K562 (cell line): ENCODE measurements around the gene FUZ. TPM values are rescaled to one million over a fixed set of nuclear protein-coding genes. Genes with fewer than 3 reads are reported as not detected.

Experiments used
- ARID1B ChIP-seq: fragments of 450-650 bp; IDR thresholded peaks from 2 replicates; pipeline ENCODE4 v1.6.1; 2016; ENCODE audit warnings: antibody characterized with exemption, mild to moderate bottlenecking, inconsistent platforms
- ATF7 ChIP-seq: fragments of 450-650 bp; IDR thresholded peaks from 2 replicates; pipeline ENCODE4 v1.7.1; 2014; ENCODE audit warnings: mild to moderate bottlenecking, moderate library complexity
- CREBBP ChIP-seq: IDR thresholded peaks from one replicate; pipeline ENCODE4 v1.6.1; 2012; ENCODE audit warnings: low read depth, mild to moderate bottlenecking, control low read depth, inconsistent platforms, low read length
- E2F8 ChIP-seq: fragments of 450-650 bp; IDR thresholded peaks from 2 replicates; pipeline ENCODE4 v1.7.1; 2018; ENCODE audit warnings: mild to moderate bottlenecking, low read depth; ENCODE audit not compliant: partially characterized antibody
- ESRRA ChIP-seq: fragments of 450-650 bp; IDR thresholded peaks from 2 replicates; pipeline ENCODE4 v1.6.1; 2014; ENCODE audit warnings: low read depth, mild to moderate bottlenecking, moderate library complexity, borderline replicate concordance
- GATA2 ChIP-seq: sonication (generic); formaldehyde crosslinking; IDR thresholded peaks from 2 replicates; pipeline ENCODE4 v1.4.0; 2020; ENCODE audit warnings: mild to moderate bottlenecking, missing genetic modification reagents
- HNRNPK ChIP-seq: fragments of 200-400 bp; formaldehyde crosslinking; IDR thresholded peaks from one replicate; pipeline ENCODE4 v1.6.1; 2018; ENCODE audit warnings: mild to moderate bottlenecking, low read depth, low read length; ENCODE audit not compliant: poor library complexity, severe bottlenecking
- JUN ChIP-seq, 2 experiments: sonication (generic) in 1 of 2; formaldehyde crosslinking in 1 of 2; IDR thresholded peaks; 2 replicates each; pipeline versions ENCODE4 v1.6.1 to v1.8.0; 2012 to 2022; ENCODE audit warnings: borderline replicate concordance in 2 of 2, mild to moderate bottlenecking in 2 of 2, improper control_type of control experiment in 1 of 2, low read depth in 1 of 2, low read length in 1 of 2, missing genetic modification reagents in 1 of 2
- KDM1A ChIP-seq, 2 experiments: fragments of 450-650 bp; IDR thresholded peaks; 2 replicates each; pipeline ENCODE4 v1.6.1; 2016; ENCODE audit warnings: mild to moderate bottlenecking in 2 of 2
- NBN ChIP-seq: fragments of 450-650 bp; IDR thresholded peaks from 2 replicates; pipeline ENCODE4 v1.6.1; 2016; ENCODE audit warnings: low read depth, mild to moderate bottlenecking
- NR2C2 ChIP-seq, 2 experiments: fragments of 200-800 bp in 1 of 2; sonication (Bioruptor generic) in 1 of 2; sonication (generic) in 1 of 2; formaldehyde crosslinking in 1 of 2; IDR thresholded peaks; 2 replicates each; pipeline versions ENCODE4 v1.6.1 to v1.8.0; 2016 to 2022; ENCODE audit warnings: mild to moderate bottlenecking in 1 of 2, missing compliant biosample characterization in 1 of 2, missing genetic modification characterization in 1 of 2, missing genetic modification reagents in 1 of 2
- SPI1 ChIP-seq: IDR thresholded peaks from 2 replicates; pipeline ENCODE4 v1.6.1; 2011; ENCODE audit warnings: low read depth, low read length, control low read depth, borderline replicate concordance
- TBL1XR1 ChIP-seq, 2 experiments: IDR thresholded peaks; 2 replicates each; pipeline ENCODE4 v1.6.1; 2012; ENCODE audit warnings: improper control_type of control experiment in 2 of 2, low read length in 2 of 2, mild to moderate bottlenecking in 1 of 2
- TEAD4 ChIP-seq, 2 experiments: sonication (generic) in 1 of 2; formaldehyde crosslinking in 1 of 2; IDR thresholded peaks; 2 replicates each; pipeline versions ENCODE4 v1.6.1 to v1.8.0; 2012 to 2022; ENCODE audit warnings: borderline replicate concordance in 1 of 2, inconsistent platforms in 1 of 2, low read length in 1 of 2, mild to moderate bottlenecking in 1 of 2, missing genetic modification reagents in 1 of 2
- ZBTB2 ChIP-seq: fragments of 450-650 bp; IDR thresholded peaks from 2 replicates; pipeline ENCODE4 v1.6.1; 2016; ENCODE audit warnings: antibody characterized with exemption
- ZFP30 ChIP-seq: fragments of 250-450 bp; sonication (Bioruptor Pico); IDR thresholded peaks from 2 replicates; pipeline ENCODE4 v1.8.0; 2022; ENCODE audit warnings: moderate library complexity, mild to moderate bottlenecking, inconsistent platforms, borderline replicate concordance
- polyA plus RNA-seq, 8 experiments: library from polyadenylated mRNA; depleted of rRNA in 4 of 8; stranded (reverse) in 5 of 8; unstranded in 3 of 8; fragments of >200 nt; fragmentation: Nextera tagmentation in 2 of 8; fragmentation: Illumina TruSeq in 1 of 8; extraction: Ambion mirVana in 2 of 8; extraction: Trizol in 1 of 8; gene quantifications; 2 replicates each; pipeline versions ENCODE4 v1.2.1 to v1.2.3, GENCODE V29; 2011 to 2014; ENCODE audit warnings: inconsistent platforms in 1 of 8, missing spikeins in 1 of 8
- total RNA-seq, 7 experiments: library from RNA; depleted of rRNA in 6 of 7; stranded (reverse); fragments of >200 nt in 6 of 7; fragmentation: Illumina TruSeq in 2 of 7; extraction: Trizol in 2 of 7; gene quantifications; 2 replicates each; pipeline versions ENCODE4 v1.2.1 to v1.2.3, GENCODE V29; 2011 to 2021; ENCODE audit warnings: low replicate concordance in 1 of 7
- TF ChIP-seq, protein P1 (sequence below): sonication (generic); formaldehyde crosslinking; IDR thresholded peaks from 2 replicates; pipeline ENCODE4 v1.8.0; 2022; ENCODE audit warnings: mild to moderate bottlenecking, missing genetic modification reagents

Gene FUZ
- total and polyA plus RNA-seq, 9 of the 15 experiments (the other 6 are each of a cell fraction or from before 2014, with no cell fraction given): 0.17 to 7.6 (median 3.6) TPM; not detected in 1

DNA sequence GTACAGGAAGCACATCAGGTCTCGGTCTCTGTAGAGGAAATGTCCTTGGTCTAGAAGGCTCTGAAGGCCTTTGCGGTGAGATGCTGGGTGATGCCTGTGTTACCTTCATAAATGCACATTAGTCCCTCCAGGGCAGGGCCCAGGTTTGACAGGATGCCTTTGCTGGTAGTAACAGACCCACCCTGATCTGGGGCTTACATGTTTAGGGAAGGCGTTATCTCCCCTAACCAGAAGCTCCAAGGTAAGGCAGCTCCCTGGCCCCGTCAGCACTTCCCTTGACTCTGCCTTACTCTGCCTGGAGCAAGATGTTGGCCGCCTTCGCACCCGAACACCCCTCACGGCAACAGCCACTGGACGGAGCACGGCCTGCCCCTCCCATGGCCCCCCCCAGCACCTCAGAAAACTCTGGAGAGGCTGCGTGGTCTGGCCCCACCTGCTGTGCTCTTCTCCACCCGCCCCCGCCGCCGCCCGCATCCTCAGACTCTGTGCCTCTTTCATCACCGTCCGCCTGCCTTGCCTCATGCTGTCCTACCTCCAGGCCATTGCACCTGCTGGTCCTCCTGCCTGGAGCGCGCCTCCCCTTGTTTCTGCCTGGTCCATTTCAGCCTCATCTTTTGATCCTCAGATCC lies 37.2 kb downstream of the FUZ start (continued):
- TF ChIP-seq TEAD4 (IDR thresholded peaks at IDR 0.05; ENCODE audit: low read length) (peak; percentile 85), TEAD4 (CRISPR knock-in tag; IDR thresholded peaks at IDR 0.05; ENCODE audit: borderline replicate concordance) (no peak), NR2C2 (CRISPR knock-in tag; IDR thresholded peaks at IDR 0.05) (no peak), NR2C2 (tag; IDR thresholded peaks at IDR 0.05) (no peak), JUN (IDR thresholded peaks at IDR 0.05; ENCODE audit: borderline replicate concordance, low read depth, low read length) (no peak), JUN (CRISPR knock-in tag; IDR thresholded peaks at IDR 0.05; ENCODE audit: borderline replicate concordance) (0 out of 2 replicates have a peak, but pooled peaks have one; percentile 63), ESRRA (no peak; the same call in 1 of the 2 replicates), E2F8 (no peak), ATF7 (peak; percentile 62), SPI1 (peak; percentile 62), GATA2 (CRISPR knock-in tag) (peak; percentile 75), ARID1B (peak; percentile 95), ZBTB2 (0 out of 2 replicates have a peak, but pooled peaks have one; percentile 50), KDM1A (IDR thresholded peaks at IDR 0.05) (peak; percentile 6 to 16; a peak in 1 of 4 replicates), CREBBP (no peak), ZFP30 (no peak), TBL1XR1 (IDR thresholded peaks at IDR 0.05; ENCODE audit: low read length in 2 of 2) (0 out of 4 replicates have a peak, but pooled peaks of 1 of the 2 experiments have one; percentile 14), HNRNPK (no peak), NBN (0 out of 2 replicates have a peak, but pooled peaks have one; percentile 58)
- TF ChIP-seq, protein P1, sequence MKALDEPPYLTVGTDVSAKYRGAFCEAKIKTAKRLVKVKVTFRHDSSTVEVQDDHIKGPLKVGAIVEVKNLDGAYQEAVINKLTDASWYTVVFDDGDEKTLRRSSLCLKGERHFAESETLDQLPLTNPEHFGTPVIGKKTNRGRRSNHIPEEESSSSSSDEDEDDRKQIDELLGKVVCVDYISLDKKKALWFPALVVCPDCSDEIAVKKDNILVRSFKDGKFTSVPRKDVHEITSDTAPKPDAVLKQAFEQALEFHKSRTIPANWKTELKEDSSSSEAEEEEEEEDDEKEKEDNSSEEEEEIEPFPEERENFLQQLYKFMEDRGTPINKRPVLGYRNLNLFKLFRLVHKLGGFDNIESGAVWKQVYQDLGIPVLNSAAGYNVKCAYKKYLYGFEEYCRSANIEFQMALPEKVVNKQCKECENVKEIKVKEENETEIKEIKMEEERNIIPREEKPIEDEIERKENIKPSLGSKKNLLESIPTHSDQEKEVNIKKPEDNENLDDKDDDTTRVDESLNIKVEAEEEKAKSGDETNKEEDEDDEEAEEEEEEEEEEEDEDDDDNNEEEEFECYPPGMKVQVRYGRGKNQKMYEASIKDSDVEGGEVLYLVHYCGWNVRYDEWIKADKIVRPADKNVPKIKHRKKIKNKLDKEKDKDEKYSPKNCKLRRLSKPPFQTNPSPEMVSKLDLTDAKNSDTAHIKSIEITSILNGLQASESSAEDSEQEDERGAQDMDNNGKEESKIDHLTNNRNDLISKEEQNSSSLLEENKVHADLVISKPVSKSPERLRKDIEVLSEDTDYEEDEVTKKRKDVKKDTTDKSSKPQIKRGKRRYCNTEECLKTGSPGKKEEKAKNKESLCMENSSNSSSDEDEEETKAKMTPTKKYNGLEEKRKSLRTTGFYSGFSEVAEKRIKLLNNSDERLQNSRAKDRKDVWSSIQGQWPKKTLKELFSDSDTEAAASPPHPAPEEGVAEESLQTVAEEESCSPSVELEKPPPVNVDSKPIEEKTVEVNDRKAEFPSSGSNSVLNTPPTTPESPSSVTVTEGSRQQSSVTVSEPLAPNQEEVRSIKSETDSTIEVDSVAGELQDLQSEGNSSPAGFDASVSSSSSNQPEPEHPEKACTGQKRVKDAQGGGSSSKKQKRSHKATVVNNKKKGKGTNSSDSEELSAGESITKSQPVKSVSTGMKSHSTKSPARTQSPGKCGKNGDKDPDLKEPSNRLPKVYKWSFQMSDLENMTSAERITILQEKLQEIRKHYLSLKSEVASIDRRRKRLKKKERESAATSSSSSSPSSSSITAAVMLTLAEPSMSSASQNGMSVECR: peak; percentile 71; the same call in 1 of the 2 replicates
